ENCODE results near the gene INCA1.

The INCA1 gene

DNA sequence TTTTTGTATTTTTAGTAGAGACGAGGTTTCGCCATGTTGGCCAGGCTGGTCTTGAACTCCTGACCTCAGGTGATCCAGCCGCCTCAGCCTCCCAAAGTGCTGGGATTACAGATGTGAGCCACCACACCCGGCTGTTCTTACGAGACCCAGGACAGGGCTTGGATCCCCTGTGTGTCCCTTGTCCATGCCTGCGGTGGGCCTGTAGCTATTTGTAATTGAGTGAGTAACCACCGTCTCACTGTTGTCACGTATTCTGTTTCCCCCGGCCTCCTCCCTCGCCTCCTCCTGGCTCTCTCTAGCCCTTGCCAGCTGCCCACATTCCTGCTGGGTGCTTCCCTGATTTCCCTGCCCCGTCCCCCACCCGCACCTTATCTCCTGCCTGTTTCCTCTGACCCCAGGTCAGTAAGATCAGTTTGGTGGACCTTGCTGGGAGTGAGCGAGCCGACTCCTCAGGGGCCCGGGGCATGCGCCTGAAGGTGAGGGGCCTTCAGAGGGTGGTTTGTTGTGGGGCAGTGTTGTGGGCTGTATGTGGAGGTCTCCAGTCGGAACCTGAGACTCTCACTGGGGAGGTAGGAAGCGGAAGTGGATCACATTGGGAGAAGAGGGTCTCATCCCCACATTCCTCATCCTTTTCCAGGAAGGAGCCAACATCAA, 6.0 kb upstream of the INCA1 start:
- Histone ChIP-seq H3K36me3 (ENCODE audit: control insufficient read depth, insufficient read depth, low read length) (peaks cover 78% of the 10 kb centered on the region), H3K27me3 (ENCODE audit: control insufficient read depth, insufficient read depth, low read length) (no peaks in the 10 kb centered on the region), H3K4me3 (ENCODE audit: low read depth, low read length) (no peak overlapping the region), H3K9me3 (ENCODE audit: control insufficient read depth, insufficient read depth, low read length) (no peaks in the 10 kb centered on the region), H3K4me1 (ENCODE audit: control insufficient read depth, insufficient read depth, low read length) (peaks cover 9% of the 10 kb centered on the region; the same call in 1 of the 2 replicates), H3K27ac (ENCODE audit: low read depth, low read length) (no peak overlapping the region), H3K9ac (ENCODE audit: low read depth, low read length) (no peak overlapping the region)

DNA sequence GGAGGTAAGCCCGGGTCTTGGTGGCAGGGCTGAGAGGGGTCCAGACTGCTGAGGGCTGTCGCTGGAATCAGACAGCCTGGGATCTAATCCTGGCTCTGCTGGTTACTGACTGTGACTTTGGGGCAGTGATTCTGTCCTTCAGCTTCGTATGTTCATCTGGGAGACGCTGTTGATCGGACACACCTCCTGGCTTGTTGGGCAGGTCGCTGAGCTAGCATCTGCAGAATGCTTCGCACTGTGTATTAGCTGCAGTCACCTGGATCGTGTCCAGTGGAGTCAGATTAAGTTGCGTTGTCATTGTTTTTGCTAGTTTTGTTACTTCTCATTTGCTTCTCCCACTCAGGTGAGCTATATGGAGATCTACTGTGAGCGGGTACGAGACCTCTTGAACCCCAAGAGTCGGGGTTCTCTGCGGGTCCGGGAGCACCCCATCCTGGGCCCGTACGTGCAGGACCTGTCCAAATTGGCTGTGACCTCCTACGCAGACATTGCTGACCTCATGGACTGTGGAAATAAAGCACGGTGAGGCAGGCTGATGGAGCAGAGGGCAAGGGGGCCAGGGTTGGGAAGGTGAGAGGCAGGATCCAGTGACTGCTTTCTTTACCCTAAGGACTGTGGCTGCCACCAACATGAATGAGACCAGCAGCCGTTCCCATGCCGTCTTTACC, 4.9 kb upstream of the INCA1 start:
- H3K36me3 ChIP-seq (ENCODE audit: control insufficient read depth, insufficient read depth, low read length): peaks cover 67% of the 10 kb centered on the region
- H3K9me3 ChIP-seq (ENCODE audit: control insufficient read depth, insufficient read depth, low read length): no peaks in the 10 kb centered on the region
- H3K27ac ChIP-seq (ENCODE audit: low read depth, low read length): no peak overlapping the region
- no peak overlapping the region for H3K9ac ChIP-seq (ENCODE audit: low read depth, low read length)
- H3K4me1 ChIP-seq (ENCODE audit: control insufficient read depth, insufficient read depth, low read length): peaks cover 9% of the 10 kb centered on the region; the same call in 1 of the 2 replicates
- H3K27me3 ChIP-seq (ENCODE audit: control insufficient read depth, insufficient read depth, low read length): no peaks in the 10 kb centered on the region
- no peak overlapping the region for H3K4me3 ChIP-seq (ENCODE audit: low read depth, low read length)

DNA sequence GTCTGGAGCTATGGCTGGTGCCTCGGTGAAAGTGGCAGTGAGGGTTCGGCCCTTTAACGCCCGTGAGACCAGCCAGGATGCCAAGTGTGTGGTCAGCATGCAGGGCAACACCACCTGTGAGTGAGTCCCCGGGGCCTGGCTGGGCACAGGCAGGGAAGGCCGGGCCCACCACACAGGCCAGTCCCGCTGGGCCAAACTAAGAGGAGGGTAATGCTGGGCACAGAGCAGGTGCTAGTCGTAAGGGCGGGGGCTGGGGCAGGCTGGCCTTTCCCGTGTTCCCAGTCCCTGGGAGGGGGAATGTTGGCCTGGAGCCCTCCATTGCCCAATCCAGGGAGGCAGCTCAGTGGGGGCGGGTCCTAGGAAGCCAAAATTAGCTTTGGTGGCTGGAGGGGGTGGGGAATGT, 2.9 kb upstream of the INCA1 start:
- Histone ChIP-seq H3K36me3 (ENCODE audit: control insufficient read depth, insufficient read depth, low read length) (peaks cover 51% of the 10 kb centered on the region), H3K4me3 (ENCODE audit: low read depth, low read length) (no peak overlapping the region), H3K4me1 (ENCODE audit: control insufficient read depth, insufficient read depth, low read length) (peaks cover 14% of the 10 kb centered on the region; the same call in 1 of the 2 replicates), H3K27me3 (ENCODE audit: control insufficient read depth, insufficient read depth, low read length) (no peaks in the 10 kb centered on the region), H3K27ac (ENCODE audit: low read depth, low read length) (no peak overlapping the region), H3K9ac (ENCODE audit: low read depth, low read length) (no peak overlapping the region), H3K9me3 (ENCODE audit: control insufficient read depth, insufficient read depth, low read length) (no peaks in the 10 kb centered on the region)

- Histone ChIP-seq H3K27me3 (ENCODE audit: control insufficient read depth, insufficient read depth, low read length) (no peaks in the 10 kb centered on the region), H3K27ac (ENCODE audit: low read depth, low read length) (no peak overlapping the region), H3K4me1 (ENCODE audit: control insufficient read depth, insufficient read depth, low read length) (peaks cover 14% of the 10 kb centered on the region; the same call in 1 of the 2 replicates), H3K4me3 (ENCODE audit: low read depth, low read length) (peak overlapping the region; percentile 95), H3K9ac (ENCODE audit: low read depth, low read length) (0 out of 2 replicates have a peak overlapping the region, but pooled peaks have one; percentile 55), H3K9me3 (ENCODE audit: control insufficient read depth, insufficient read depth, low read length) (no peaks in the 10 kb centered on the region), H3K36me3 (ENCODE audit: control insufficient read depth, insufficient read depth, low read length) (peaks cover 44% of the 10 kb centered on the region)
Measured at GRCh38 chr17:4999430-5000093, 2.2 kb upstream of the INCA1 start.

- Histone ChIP-seq H3K9me3 (ENCODE audit: control insufficient read depth, insufficient read depth, low read length) (no peaks in the 10 kb centered on the region), H3K4me1 (ENCODE audit: control insufficient read depth, insufficient read depth, low read length) (peaks cover 14% of the 10 kb centered on the region; the same call in 1 of the 2 replicates), H3K4me3 (ENCODE audit: low read depth, low read length) (peak overlapping the region; percentile 95), H3K9ac (ENCODE audit: low read depth, low read length) (peak overlapping the region; percentile 55; the same call in 1 of the 2 replicates), H3K27me3 (ENCODE audit: control insufficient read depth, insufficient read depth, low read length) (no peaks in the 10 kb centered on the region), H3K27ac (ENCODE audit: low read depth, low read length) (peak overlapping the region; percentile 83), H3K36me3 (ENCODE audit: control insufficient read depth, insufficient read depth, low read length) (peaks cover 37% of the 10 kb centered on the region)
Measured at GRCh38 chr17:4998732-4999429, 1.6 kb upstream of the INCA1 start.

DNA sequence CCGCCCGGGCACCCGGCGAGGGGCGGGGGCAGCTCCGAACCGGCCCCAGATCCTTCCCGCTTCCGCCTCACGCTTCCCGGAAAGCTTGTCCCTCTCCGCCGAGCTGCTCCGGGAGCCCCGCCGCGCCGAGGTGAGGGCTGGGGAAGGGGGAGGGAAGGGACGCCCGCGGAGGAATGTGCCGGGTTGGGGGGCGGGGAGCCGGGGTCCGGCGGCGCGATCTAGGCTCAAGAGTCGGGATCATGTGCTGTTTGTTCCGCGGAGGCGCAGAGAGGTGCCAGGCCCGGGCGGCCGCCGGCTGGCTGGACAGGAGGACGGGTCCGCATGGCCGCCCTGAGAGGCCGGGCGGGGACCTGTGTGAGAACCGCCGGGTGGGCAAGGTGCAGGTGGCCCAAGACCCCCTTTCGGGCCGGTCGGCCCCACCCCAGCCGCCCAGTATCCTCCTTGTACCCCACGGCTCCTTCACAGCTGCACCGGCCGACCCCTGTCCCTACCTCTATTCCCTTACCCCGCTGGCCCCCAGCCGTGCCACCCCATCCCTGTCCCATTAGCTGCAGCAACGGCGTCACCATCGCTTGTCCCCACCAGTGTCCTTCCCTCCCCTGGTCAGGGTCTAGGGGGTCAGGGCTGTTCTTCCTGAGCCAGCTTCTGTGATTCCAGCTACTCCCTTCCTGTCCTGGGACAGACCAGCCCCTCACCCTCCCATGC, 857 bp upstream of the INCA1 start:
- H3K4me3 ChIP-seq (ENCODE audit: low read depth, low read length): peak overlapping the region; percentile 95
- no peaks in the 10 kb centered on the region for H3K27me3 ChIP-seq (ENCODE audit: control insufficient read depth, insufficient read depth, low read length)
- H3K4me1 ChIP-seq (ENCODE audit: control insufficient read depth, insufficient read depth, low read length): peaks cover 14% of the 10 kb centered on the region; the same call in 1 of the 2 replicates
- peak overlapping the region; percentile 83 for H3K27ac ChIP-seq (ENCODE audit: low read depth, low read length)
- peaks cover 30% of the 10 kb centered on the region for H3K36me3 ChIP-seq (ENCODE audit: control insufficient read depth, insufficient read depth, low read length)
- H3K9ac ChIP-seq (ENCODE audit: low read depth, low read length): peak overlapping the region; percentile 55
- H3K9me3 ChIP-seq (ENCODE audit: control insufficient read depth, insufficient read depth, low read length): no peaks in the 10 kb centered on the region

DNA sequence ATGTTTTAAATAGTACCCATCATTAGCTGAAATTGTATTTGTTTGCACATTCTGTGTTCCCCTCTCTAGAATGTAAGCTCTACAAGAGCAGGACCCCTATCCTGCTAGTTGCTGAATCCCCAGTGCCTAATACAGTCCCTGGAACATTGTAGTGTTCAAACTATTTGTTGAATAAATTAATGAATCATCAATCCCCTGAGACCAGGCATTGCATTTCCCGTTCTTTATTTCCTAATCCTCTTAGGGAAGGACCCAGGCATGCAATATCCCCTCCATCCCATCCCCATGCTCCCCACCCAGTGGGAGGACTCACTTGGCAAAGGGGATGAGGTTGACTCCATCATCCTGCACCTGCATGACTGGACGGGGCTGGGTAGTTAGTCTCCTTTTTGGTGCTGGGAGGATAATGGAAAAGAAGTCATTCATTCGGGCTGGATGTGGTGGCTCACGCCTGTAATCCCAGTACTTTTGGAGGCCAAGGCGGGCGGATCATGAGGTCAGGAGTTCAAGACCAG, 3.2 kb downstream of the INCA1 start:
- H3K9ac ChIP-seq (ENCODE audit: low read depth, low read length): no peak overlapping the region
- no peak overlapping the region for H3K27ac ChIP-seq (ENCODE audit: low read depth, low read length)
- 0 out of 2 replicates have a peak, but pooled peaks cover 3% of the 10 kb centered on the region for H3K36me3 ChIP-seq (ENCODE audit: control insufficient read depth, insufficient read depth, low read length)
- H3K27me3 ChIP-seq (ENCODE audit: control insufficient read depth, insufficient read depth, low read length): no peaks in the 10 kb centered on the region
- no peak overlapping the region for H3K4me3 ChIP-seq (ENCODE audit: low read depth, low read length)
- H3K4me1 ChIP-seq (ENCODE audit: control insufficient read depth, insufficient read depth, low read length): peaks cover 11% of the 10 kb centered on the region; the same call in 1 of the 2 replicates
- no peaks in the 10 kb centered on the region for H3K9me3 ChIP-seq (ENCODE audit: control insufficient read depth, insufficient read depth, low read length)

DNA sequence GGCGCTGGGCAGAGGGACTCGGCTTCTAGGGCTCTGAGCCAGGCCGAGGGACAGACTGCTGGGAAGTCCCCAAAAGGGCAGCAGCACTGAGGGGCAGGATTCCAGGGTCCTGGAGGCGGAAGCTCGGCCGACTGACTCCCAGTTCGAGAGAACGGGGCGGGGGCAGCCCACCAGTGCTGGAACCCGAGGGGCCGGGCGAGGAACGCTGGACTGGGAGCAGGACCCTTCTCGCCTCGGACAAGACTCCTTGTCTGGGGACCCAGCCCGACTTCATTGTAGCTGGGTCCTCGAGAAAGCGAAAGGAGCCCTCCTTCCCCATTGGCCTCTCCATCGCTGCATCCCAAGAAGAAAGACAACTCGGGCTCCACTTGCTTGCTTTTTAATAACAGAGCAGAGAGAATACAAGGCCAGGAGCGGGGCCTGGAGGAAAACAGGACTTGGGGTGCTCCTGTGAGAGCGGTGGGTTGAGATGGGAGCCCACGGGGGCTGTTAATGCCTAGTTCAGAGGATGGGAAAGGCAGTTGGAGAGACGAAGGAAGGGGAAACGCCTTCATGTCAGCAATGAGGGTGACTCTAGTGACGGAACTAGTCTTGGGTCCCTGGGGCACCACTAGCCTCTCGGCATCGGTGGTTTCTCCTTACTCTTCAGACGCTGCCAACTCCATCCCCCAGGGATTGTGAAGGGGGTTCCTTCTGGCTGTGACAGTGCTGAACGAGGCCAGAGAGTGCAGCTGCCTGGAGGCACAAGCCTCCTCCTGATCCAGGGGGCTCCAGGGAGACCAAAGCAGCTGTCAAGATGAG, 9.4 kb downstream of the INCA1 start:
- Histone ChIP-seq H3K4me3 (ENCODE audit: low read depth, low read length) (peak overlapping the region; percentile 77), H3K36me3 (ENCODE audit: control insufficient read depth, insufficient read depth, low read length) (0 out of 2 replicates have a peak, but pooled peaks cover 3% of the 10 kb centered on the region), H3K9ac (ENCODE audit: low read depth, low read length) (no peak overlapping the region), H3K27ac (ENCODE audit: low read depth, low read length) (no peak overlapping the region), H3K4me1 (ENCODE audit: control insufficient read depth, insufficient read depth, low read length) (peaks cover 14% of the 10 kb centered on the region), H3K9me3 (ENCODE audit: control insufficient read depth, insufficient read depth, low read length) (no peaks in the 10 kb centered on the region), H3K27me3 (ENCODE audit: control insufficient read depth, insufficient read depth, low read length) (peaks cover 2% of the 10 kb centered on the region; the same call in 1 of the 2 replicates)

GRCh38 chr17:4986951-4987766, 10.2 kb downstream of the INCA1 start, which contains the start of gene CAMTA2:
TSS of gene CAMTA2 (minus strand) at chr17:4987675. CDS start at chr17:4986222, 1,453 bp downstream.
- Histone ChIP-seq H3K27ac (ENCODE audit: low read depth, low read length) (no peak within 1 kb of the TSS), H3K4me3 (ENCODE audit: low read depth, low read length) (peak within 1 kb of the TSS; percentile 77), H3K4me1 (ENCODE audit: control insufficient read depth, insufficient read depth, low read length) (peaks cover 14% of the 10 kb centered on the region), H3K36me3 (ENCODE audit: control insufficient read depth, insufficient read depth, low read length) (peaks cover 9% of the 10 kb centered on the region; the same call in 1 of the 2 replicates), H3K27me3 (ENCODE audit: control insufficient read depth, insufficient read depth, low read length) (peaks cover 2% of the 10 kb centered on the region; the same call in 1 of the 2 replicates), H3K9ac (ENCODE audit: low read depth, low read length) (no peak within 1 kb of the TSS), H3K9me3 (ENCODE audit: control insufficient read depth, insufficient read depth, low read length) (no peaks in the 10 kb centered on the region)

Measured in HUES48 (cell line).